HuH-7 (cell line): ENCODE results near the gene SLC16A12.
"Not testable (repeated sequence)": the region's sequence is repeated elsewhere in the genome, so short reads cannot be mapped to it uniquely, and the experiment has no call there.

Experiments
- DNase-seq: peaks from one replicate; pipeline ENCODE4 v3.0.0; 2011; ENCODE audit warnings: low spot score

Gene SLC16A12

DNA sequence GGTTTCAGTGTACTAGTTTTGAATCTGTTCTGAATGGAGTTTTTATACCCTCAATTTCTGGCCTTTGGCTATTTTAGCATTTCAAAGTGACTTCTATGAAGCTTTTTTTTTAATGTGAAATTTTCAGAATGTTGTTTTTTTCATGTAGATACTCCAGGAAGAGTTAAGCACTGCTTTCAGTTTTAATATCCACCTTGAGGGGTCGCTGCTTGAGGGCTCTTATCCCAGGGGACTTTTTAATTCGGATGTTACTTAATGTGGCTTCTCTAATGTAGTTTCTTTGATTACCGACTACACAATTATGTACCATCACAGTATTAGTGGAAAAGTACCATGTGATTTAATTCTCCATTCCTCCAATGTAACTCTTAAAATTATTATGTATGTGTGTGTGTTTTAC is 115.8 kb downstream of the SLC16A12 start:
- no peak for DNase-seq

DNA sequence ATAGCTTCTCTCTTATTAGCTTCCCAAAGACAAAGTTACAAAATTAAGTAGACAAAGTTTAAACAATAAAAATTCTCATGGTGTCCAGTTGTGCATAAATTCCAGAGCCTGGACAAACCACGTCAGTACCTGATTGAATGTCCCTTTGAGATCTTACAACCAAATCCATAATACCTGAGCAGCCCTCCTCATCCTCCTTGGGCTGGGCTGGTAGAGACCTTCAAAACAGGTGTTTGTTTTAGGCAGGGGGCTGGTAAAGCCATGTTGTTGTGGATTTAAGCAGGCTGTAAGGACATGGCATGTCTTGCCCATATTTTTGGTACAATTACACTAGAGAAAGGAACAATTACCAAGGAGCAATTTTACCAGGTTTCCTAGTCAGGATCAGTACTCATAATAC is 118.9 kb downstream of the SLC16A12 start:
- no peak for DNase-seq

DNA sequence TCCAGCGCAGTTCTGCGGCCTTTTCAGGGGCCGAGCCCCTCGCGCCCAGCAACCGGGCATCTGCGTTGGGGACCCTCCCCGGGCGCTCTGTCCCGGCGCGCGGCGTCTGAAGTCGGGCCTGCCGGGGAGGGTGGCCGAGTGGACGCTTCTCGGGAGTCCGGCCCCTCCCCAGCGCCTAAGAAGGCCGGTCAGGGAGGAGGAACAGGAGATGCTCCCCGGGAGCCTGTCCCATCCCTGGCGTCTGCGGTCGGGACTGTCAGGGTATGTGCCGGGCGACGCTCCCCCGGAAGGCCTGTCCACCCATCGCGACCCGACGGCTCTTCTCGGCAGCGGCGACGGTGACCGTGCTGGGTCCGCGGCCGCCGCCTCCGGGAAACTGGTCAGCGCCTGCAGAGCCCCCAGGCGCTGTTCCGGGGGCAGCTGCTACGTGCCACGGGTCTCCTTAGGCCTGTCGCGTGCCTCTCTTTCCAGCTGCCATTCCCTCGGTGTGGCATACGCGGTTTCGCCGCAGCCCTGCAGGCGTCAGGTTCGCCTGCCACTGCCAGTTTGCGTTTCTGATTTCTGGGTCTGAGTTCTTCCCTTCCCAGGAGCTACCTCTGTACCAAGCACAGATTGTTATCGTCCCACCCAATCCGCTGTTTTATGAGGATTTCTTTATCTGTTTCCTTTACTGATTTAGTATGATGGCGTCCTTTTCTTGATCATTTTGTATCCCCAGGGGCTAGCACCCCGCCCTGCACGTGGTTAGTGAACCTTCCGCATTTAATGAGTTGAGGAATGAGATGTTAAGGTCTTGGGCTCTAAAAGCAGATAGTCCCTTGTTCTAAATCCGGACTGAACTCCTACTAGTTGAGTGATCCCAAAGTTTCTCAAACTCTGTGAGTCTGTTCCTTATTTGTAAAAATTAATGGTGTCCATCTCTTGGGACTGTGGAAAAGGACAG is 120.2 kb downstream of the SLC16A12 start:
- DNase-seq, result peak; percentile 37

DNA sequence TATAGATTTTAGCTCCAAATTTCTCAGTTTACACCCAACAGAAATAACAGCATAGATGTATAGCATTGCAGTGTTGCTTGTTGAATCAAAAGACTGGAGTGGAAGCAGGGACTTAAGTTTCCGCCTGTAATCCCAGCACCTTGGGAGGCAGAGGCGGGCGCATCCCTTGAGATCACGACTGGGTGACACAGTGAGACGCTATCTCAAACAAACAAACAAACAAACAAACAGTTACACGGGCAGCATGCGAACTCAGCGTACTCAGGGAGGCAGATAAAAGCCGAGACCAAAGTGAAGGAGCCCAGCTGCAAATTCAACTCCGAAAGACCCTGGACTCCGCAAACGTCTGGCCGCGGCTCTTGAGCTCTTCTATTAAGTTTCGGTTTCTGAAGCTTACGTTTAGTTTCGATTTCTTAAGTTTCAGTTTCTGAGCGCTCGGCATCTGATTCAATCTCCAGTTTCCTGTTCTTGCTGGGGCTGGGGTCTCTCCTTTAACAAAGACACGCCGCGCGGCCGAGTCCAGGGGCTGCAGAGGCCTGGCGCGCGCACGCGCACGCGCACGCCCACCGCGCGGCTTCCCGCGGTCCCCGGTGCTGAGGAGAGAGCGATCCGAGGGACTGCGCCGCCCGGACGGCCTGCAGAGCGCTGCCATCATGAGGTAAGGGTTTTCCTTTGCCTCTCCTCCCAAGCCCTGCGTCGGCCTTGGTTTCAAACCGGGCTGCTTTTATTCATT is 121.1 kb downstream of the SLC16A12 start, which contains the start of gene IFIT5:
TSS of gene IFIT5 (plus strand) at position 423 of the 733 bp plus-strand sequence. CDS start at position 654, 231 bp downstream.
- DNase-seq, result peak; percentile 72

- DNase-seq, result no peak
Measured at GRCh38 chr10:89413398-89413912, 121.9 kb downstream of the SLC16A12 start.

DNA sequence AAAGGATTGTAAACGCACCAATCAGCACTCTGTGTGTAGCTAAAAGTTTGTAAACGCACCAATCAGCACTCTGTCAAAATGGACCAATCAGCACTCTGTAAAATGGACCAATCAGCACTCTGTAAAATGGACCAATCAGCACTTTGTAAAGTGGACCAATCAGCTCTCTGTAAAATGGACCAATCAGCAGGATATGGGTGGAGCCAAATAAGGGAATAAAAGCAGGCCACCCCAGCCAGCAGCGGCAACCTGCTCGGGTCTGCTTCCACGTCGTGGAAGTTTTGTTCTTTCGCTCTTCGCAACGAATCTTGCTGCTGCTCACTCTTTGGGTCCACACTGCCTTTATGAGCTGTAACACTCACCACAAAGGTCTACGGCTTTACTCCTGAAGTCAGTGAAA is 123.1 kb downstream of the SLC16A12 start:
- DNase-seq, result not testable (repeated sequence)

DNA sequence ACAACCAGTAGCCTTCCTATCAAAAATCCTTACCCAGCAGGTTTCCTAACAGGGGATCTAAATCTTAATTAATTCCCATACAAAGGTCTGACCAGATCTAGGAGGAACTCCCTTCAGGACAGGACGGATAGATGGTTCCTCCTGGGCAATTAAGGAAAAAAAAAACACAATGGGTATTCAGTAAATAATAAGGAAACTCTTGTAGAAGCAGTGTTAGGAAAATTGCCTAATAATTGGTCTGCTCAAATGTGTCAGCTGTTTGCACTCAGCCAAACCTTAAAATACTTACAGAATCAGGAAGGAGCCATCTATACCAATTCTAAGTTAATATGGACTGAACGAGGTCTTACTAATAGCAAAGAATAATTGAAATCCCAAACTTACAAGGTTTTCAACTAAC is 124.3 kb downstream of the SLC16A12 start:
- DNase-seq, result not testable (repeated sequence)

- DNase-seq, result not testable (repeated sequence)
Measured at GRCh38 chr10:89410551-89410950, 124.8 kb downstream of the SLC16A12 start.

DNA sequence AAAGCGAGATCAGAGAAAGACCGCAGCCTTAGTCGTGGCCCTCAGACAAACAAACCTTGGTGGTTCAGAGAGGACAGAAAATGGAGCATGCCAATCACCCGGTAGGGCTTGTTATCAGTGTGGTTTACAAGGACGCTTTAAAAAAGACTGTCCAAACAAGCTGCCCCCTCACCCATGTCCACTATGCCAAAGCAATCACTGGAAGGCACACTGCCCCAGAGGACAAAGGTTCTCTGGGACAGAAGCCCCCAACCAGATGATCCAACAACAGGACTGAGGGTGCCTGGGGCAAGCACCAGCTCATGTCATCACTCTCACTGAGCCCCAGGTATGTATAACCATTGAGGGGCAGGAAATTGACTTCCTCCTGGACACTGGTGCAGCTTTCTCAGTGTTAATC is 126.1 kb downstream of the SLC16A12 start:
- DNase-seq, result not testable (repeated sequence)

DNA sequence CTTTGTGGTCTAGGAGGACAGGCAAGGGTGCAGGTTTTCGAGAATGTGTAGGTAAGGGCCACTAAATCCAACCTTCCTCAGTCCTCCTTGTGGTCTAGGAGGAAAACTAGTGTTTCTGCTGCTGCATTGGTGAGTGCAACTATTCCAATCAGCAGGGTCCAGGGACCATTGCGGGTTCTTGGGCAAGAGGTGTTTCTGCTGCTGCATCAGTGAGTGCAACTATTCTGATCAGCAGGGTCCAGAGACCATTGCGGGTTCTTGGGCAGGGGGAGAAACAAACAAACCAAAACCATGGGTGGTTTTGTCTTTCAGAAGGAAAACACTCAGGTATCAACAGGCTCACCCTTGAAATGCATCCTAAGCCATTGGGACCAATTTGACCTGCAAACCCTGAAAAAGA is 127.6 kb downstream of the SLC16A12 start:
- DNase-seq, result not testable (repeated sequence)

GRCh38 chr10:89406178-89406577 is 129.2 kb downstream of the SLC16A12 start:
- not testable (repeated sequence) for DNase-seq

GRCh38 chr10:89404104-89405047 is 131.0 kb downstream of the SLC16A12 start:
- no peak for DNase-seq

- DNase-seq, result no peak
Measured at GRCh38 chr10:89403043-89403442, 132.4 kb downstream of the SLC16A12 start.

- DNase-seq, result no peak
Measured at GRCh38 chr10:89399956-89400355, 135.4 kb downstream of the SLC16A12 start.

DNA sequence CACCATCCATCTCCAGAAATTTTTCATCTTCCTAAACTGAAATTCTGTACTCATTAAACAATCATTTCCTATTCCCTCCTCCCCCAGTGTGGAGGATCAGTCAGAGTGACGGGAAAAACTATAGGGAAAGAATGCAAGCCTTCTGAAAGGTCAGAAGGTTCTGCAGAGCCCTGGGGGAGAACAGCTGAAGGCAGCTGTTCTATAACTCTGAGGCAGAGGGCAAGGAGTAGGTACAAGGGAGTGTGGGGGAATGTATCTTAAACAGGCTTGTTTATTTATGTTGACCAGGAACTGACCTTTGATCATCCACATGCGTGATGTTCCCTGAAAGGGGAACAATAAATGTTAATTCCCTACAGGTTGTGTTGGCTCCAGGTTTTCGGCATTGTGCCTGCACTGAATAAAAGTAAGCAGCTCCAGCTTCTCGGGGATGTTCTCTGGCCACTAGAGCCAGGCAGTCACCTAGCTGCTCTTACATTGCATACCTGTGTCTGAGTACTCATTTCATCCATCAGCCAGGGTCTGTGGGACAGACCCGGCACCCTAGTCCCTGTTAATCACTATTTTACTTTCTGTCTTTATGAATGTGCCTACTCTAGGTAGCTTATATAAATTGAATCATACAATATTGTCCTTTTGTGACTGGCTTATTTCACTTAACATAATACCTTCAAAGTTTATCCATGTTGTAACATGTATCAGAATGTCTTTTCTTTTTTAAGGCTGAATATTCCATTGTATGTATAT is 137.2 kb downstream of the SLC16A12 start:
- DNase-seq, result no peak

- no peak for DNase-seq
Measured at GRCh38 chr10:89395141-89395540, 140.3 kb downstream of the SLC16A12 start.

- no peak for DNase-seq
Measured at GRCh38 chr10:89393898-89394297, 141.5 kb downstream of the SLC16A12 start.

GRCh38 chr10:89392974-89393373 is 142.4 kb downstream of the SLC16A12 start:
- peak; percentile 11 for DNase-seq

DNA sequence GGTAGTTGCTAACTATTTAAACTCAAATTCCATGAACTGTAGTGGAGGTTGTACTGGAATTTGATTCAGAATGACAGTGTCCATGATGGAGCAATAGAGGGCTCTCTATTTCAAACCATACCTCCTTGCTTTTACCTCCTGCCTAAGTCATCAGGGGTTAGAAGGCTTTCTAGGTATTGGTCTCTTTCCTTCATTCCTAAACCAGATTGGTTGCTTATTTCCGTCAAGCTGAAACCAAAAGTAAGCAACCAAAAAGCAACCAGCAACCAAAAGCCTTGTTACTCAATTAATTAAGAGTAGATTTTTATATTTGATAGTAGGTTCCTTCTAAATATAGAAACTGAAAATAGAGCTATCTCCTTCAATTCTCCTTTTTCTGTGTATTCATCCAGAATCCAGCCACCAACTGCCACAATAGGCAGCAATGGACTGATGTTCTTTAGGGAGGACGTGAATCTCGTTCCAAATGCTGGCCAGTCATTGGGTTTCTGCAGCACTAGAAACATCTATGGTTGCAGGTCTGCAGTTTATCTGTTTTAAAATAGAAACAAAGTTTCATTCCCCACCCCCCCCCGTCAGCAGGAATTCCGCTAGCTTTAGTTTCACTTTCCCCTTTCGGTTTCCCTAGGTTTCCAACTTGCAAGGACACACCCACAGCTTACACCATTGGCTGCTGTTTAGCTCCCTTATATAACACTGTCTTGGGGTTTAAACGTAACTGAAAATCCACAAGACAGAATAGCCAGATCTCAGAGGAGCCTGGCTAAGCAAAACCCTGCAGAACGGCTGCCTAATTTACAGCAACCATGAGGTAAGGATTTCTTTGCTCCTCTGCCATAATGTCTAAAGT is 143.3 kb downstream of the SLC16A12 start, which contains the start of gene IFIT1:
TSS of gene IFIT1 (plus strand) at position 717 of the 850 bp plus-strand sequence. CDS start at position 807, 90 bp downstream.
- peak; percentile 47 for DNase-seq

DNA sequence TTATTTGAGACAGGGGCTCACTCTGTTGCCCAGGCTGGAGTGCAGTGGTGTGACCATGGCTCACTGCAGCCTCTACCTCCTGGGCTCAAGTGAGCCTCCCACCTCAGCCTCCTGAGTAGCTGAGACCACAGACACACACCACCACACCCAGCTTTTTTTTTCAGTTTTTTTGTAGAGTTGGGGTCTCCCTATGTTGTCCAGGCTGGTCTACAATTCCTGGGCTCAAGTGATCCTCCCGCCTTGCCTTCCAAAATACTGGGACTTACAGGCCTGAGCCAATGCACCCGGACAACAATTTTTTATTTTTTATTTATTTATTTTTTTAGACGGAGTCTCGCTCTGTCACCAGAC is 144.2 kb downstream of the SLC16A12 start:
- not testable (repeated sequence) for DNase-seq
